HepG2 (cell line): ENCODE measurements around the gene CLIC5. TPM values are rescaled to one million over a fixed set of nuclear protein-coding genes. Genes with fewer than 3 reads are reported as not detected.

Experiments used
- ATAC-seq: fragments of 200-7000 bp; cut with Tn5 transposase; 3 replicates; pipeline ENCODE4 v1.9.1; 2020; ENCODE audit warnings: mild to moderate bottlenecking, moderate library complexity
- BruUV-seq: library from RNA; stranded (reverse); fragments of 400-500 nt; replicated peaks from 2 replicates; lab custom pipeline; 2021; lab: Mats Ljungman, UMichigan
- CTCF ChIA-PET: fragments of 300-600 bp; formaldehyde crosslinking; extraction: SDS; loops from one replicate; lab custom pipeline; 2021; ENCODE audit warnings: low total read pairs, inconsistent platforms, low intra/inter-chr PET ratio; lab: Yijun Ruan, JAX
- POLR2A ChIA-PET: fragments of 350-600 bp; sonication (Branson Sonifier 250); formaldehyde crosslinking; loops from one replicate; lab custom pipeline; 2020; ENCODE audit warnings: antibody characterized with exemption, inconsistent platforms; lab: Yijun Ruan, JAX
- DNase-seq: peaks from one replicate; pipeline ENCODE4 v3.0.0-alpha.2; 2015; ENCODE audit warnings: low spot score
- FAIRE-seq: peaks from 3 replicates; lab custom pipeline; 2011; peaks lifted over from hg19 to GRCh38; lab: Jason Lieb, UNC
- H2AFZ ChIP-seq: one replicate; pipeline ENCODE4 v1.6.1; 2011; ENCODE audit warnings: low read length, inconsistent platforms
- H3K27ac ChIP-seq: fragments of 300-600 bp; 3 replicates; pipeline ENCODE4 v1.8.0; 2011; ENCODE audit warnings: mixed run types, mild to moderate bottlenecking, mixed read lengths, low read length, inconsistent platforms; ENCODE audit not compliant: insufficient read depth; ENCODE audit errors: extremely low read length
- H3K27me3 ChIP-seq, 2 experiments: fragments of 200-600 bp in 1 of 2; 2 replicates in 1 of 2; 3 replicates in 1 of 2; pipeline versions ENCODE4 v1.6.0 to v1.8.0; 2011; ENCODE audit warnings: low read length in 2 of 2, mild to moderate bottlenecking in 2 of 2, moderate library complexity in 2 of 2, inconsistent platforms in 1 of 2; ENCODE audit not compliant: insufficient read depth in 2 of 2, control insufficient read depth in 1 of 2
- H3K36me3 ChIP-seq, 2 experiments: fragments of 200-600 bp in 1 of 2; replicated peaks in 1 of 2; 2 replicates in 1 of 2; 3 replicates in 1 of 2; pipeline versions ENCODE4 v1.5.1 to v1.8.0; 2011; ENCODE audit warnings: low read length in 2 of 2, inconsistent platforms in 1 of 2; ENCODE audit not compliant: insufficient read depth in 2 of 2, control insufficient read depth in 1 of 2
- H3K4me1 ChIP-seq: 2 replicates; pipeline ENCODE4 v1.5.1; 2012; ENCODE audit warnings: low read length, inconsistent platforms; ENCODE audit not compliant: insufficient read depth
- H3K4me2 ChIP-seq: 2 replicates; pipeline ENCODE4 v1.6.0; 2011; ENCODE audit warnings: low read depth, low read length, inconsistent platforms
- H3K4me3 ChIP-seq, 3 experiments: fragments of 200-600 bp in 1 of 3; sonication (generic), shearing (Covaris generic) in 1 of 3; replicated peaks in 1 of 3; 2 replicates each; pipeline ENCODE4 v1.5.1; 2011 to 2016; ENCODE audit warnings: low read length in 3 of 3, inconsistent platforms in 2 of 3, low read depth in 2 of 3, mild to moderate bottlenecking in 2 of 3, control low read depth in 1 of 3, mixed read lengths in 1 of 3; ENCODE audit not compliant: insufficient read depth in 1 of 3
- H3K79me2 ChIP-seq: one replicate; pipeline ENCODE4 v1.6.1; 2011; ENCODE audit warnings: low read length, inconsistent platforms; ENCODE audit not compliant: insufficient read depth
- H3K9ac ChIP-seq: 2 replicates; pipeline ENCODE4 v1.6.0; 2011; ENCODE audit warnings: mild to moderate bottlenecking, low read depth, low read length, inconsistent platforms; ENCODE audit not compliant: insufficient read depth
- H3K9me3 ChIP-seq: 2 replicates; pipeline ENCODE4 v1.5.1; 2012; ENCODE audit warnings: mild to moderate bottlenecking, low read length
- H4K20me1 ChIP-seq: 2 replicates; pipeline ENCODE4 v1.6.0; 2011; ENCODE audit warnings: inconsistent platforms, mild to moderate bottlenecking, low read length, moderate library complexity; ENCODE audit not compliant: insufficient read depth
- CC2D1A ChIP-seq: sonication (generic); formaldehyde crosslinking; IDR thresholded peaks from 2 replicates; pipeline ENCODE4 v1.8.1; 2023; ENCODE audit warnings: mild to moderate bottlenecking, missing genetic modification reagents
- DDIT3 ChIP-seq: sonication (generic); formaldehyde crosslinking; IDR thresholded peaks from 2 replicates; pipeline ENCODE4 v1.4.0; 2020; ENCODE audit warnings: mild to moderate bottlenecking, missing genetic modification reagents
- GZF1 ChIP-seq: sonication (generic); formaldehyde crosslinking; IDR thresholded peaks from 2 replicates; pipeline ENCODE4 v1.5.1; 2020; ENCODE audit warnings: mild to moderate bottlenecking, missing genetic modification reagents
- HOXA9 ChIP-seq: sonication (generic); formaldehyde crosslinking; IDR thresholded peaks from 2 replicates; pipeline ENCODE4 v1.8.1; 2022; ENCODE audit warnings: missing genetic modification reagents, mild to moderate bottlenecking, moderate library complexity, borderline replicate concordance
- MEIS2 ChIP-seq: sonication (generic); formaldehyde crosslinking; IDR thresholded peaks from 2 replicates; pipeline ENCODE4 v1.9.0; 2021; ENCODE audit warnings: mild to moderate bottlenecking, missing genetic modification reagents
- NBN ChIP-seq: fragments of 450-650 bp; conservative IDR thresholded peaks from 2 replicates; pipeline ENCODE4 v1.6.1; 2017
- PAXIP1 ChIP-seq: sonication (generic); formaldehyde crosslinking; conservative IDR thresholded peaks from 2 replicates; pipeline ENCODE4 v1.4.0; 2020; ENCODE audit warnings: mild to moderate bottlenecking, missing genetic modification reagents, moderate library complexity
- POGK ChIP-seq: sonication (generic); formaldehyde crosslinking; conservative IDR thresholded peaks from 2 replicates; pipeline ENCODE4 v1.8.0; 2022; ENCODE audit warnings: mild to moderate bottlenecking, moderate library complexity, missing genetic modification reagents
- SAFB2 ChIP-seq: sonication (generic); formaldehyde crosslinking; IDR thresholded peaks from 2 replicates; pipeline ENCODE4 v1.5.1; 2020; ENCODE audit warnings: missing genetic modification reagents, low read depth, mild to moderate bottlenecking, borderline replicate concordance
- SMARCE1 ChIP-seq: fragments of 450-650 bp; IDR thresholded peaks from 2 replicates; pipeline ENCODE4 v1.6.1; 2017; ENCODE audit warnings: borderline replicate concordance
- THYN1 ChIP-seq: sonication (generic); formaldehyde crosslinking; IDR thresholded peaks from 2 replicates; pipeline ENCODE4 v1.8.1; 2023; ENCODE audit warnings: low read depth, mild to moderate bottlenecking, moderate library complexity, missing genetic modification reagents, borderline replicate concordance
- ZNF574 ChIP-seq: sonication (generic); formaldehyde crosslinking; IDR thresholded peaks from 2 replicates; pipeline ENCODE4 v1.4.0; 2020; ENCODE audit warnings: missing genetic modification reagents
- ZNF710 ChIP-seq: sonication (generic); formaldehyde crosslinking; IDR thresholded peaks from 2 replicates; pipeline ENCODE4 v1.5.0; 2020; ENCODE audit warnings: mild to moderate bottlenecking, missing genetic modification reagents, borderline replicate concordance
- ZNF816 ChIP-seq: sonication (generic); formaldehyde crosslinking; IDR thresholded peaks from 2 replicates; pipeline ENCODE4 v1.8.0; 2022; ENCODE audit warnings: missing genetic modification reagents, mild to moderate bottlenecking, borderline replicate concordance
- WGBS: methylation state at CpG from one replicate; pipeline ENCODE4 v1.1.6; 2017; ENCODE audit warnings: low lambda C conversion rate; 5-methylcytosine and 5-hydroxymethylcytosine counted together
- in situ Hi-C: cut with HindIII; loops from 2 replicates; pipeline ENCODE4 v1.10.0; 2017; ENCODE audit warnings: low pct_unique_long_range_greater_than_20kb; ENCODE audit not compliant: extremely low pct_ligation_motif_present
- intact Hi-C: fragments of 100-400 bp; cut with micrococcal nuclease; formaldehyde crosslinking; loops from one replicate; pipeline ENCODE4 v1.10.0; 2022; ENCODE audit not compliant: unreplicated experiment
- polyA plus RNA-seq, 8 experiments: library from polyadenylated mRNA; depleted of rRNA in 3 of 8; stranded (reverse) in 7 of 8; unstranded in 1 of 8; fragments of >200 nt; fragmentation: Illumina TruSeq in 4 of 8; extraction: Trizol in 4 of 8; gene quantifications; 2 replicates each; pipeline versions ENCODE4 v1.2.1 to v1.2.3, GENCODE V29; 2011 to 2016; ENCODE audit warnings: low read depth in 4 of 8, missing spikeins in 1 of 8, mixed read lengths in 1 of 8; ENCODE audit not compliant: insufficient read depth in 1 of 8
- total RNA-seq, 5 experiments: library from RNA; depleted of rRNA; stranded (reverse); fragments of >200 nt; fragmentation: Illumina TruSeq; extraction: Trizol; gene quantifications; 2 replicates each; pipeline ENCODE4 v1.2.3, GENCODE V29; 2016; ENCODE audit warnings: low read depth in 1 of 5

The CLIC5 gene
- total and polyA plus RNA-seq, 2 of the 13 experiments (the other 11 are each of a cell fraction or from before 2014, with no cell fraction given) = not detected

GRCh38 chr6:45880159-45880558, 135.5 kb downstream of the CLIC5 start:
- no TSS peak for BruUV-seq
- no peaks in the 10 kb centered on the region for H3K27me3 ChIP-seq
- peak; percentile 84 for FAIRE-seq
- WGBS = 63% methylated on average over 3 of the region's 5 CpGs
- in situ Hi-C loops = no loop called here
- H3K4me2 ChIP-seq = peak overlapping the region; percentile 50
- H3K27ac ChIP-seq = no peak overlapping the region
- peaks cover 13% of the 10 kb centered on the region for H3K4me1 ChIP-seq
- no peaks in the 10 kb centered on the region for H4K20me1 ChIP-seq
- H2AFZ ChIP-seq = no peak overlapping the region
- H3K4me3 ChIP-seq = no peak overlapping the region; a peak in 1 of 6 replicates
- intact Hi-C loops = no loop called here
- no peaks in the 10 kb centered on the region for H3K36me3 ChIP-seq
- CTCF ChIA-PET = no interaction called here
- H3K79me2 ChIP-seq = no peaks in the 10 kb centered on the region
- peak; percentile 98 for ATAC-seq
- no peaks in the 10 kb centered on the region for H3K9me3 ChIP-seq
- no peak overlapping the region for H3K9ac ChIP-seq
- peak; percentile 56 for DNase-seq
- POLR2A ChIA-PET = no interaction called here
- TF ChIP-seq MEIS2 (CRISPR knock-in tag) = peak; percentile 40; the same call in 1 of the 2 replicates
- no peak for TF ChIP-seq GZF1 (CRISPR knock-in tag)
- TF ChIP-seq HOXA9 (CRISPR knock-in tag) = no peak
- TF ChIP-seq NBN = no peak
- TF ChIP-seq ZNF574 (CRISPR knock-in tag) = no peak
- no peak for TF ChIP-seq POGK (CRISPR knock-in tag)
- peak; percentile 32; the same call in 1 of the 2 replicates for TF ChIP-seq PAXIP1 (CRISPR knock-in tag)
- no peak for TF ChIP-seq SMARCE1
- no peak for TF ChIP-seq THYN1 (CRISPR knock-in tag)
- TF ChIP-seq ZNF816 (CRISPR knock-in tag) = no peak
- no peak for TF ChIP-seq ZNF710 (CRISPR knock-in tag)
- no peak for TF ChIP-seq DDIT3
- no peak for TF ChIP-seq CC2D1A (CRISPR knock-in tag)
- TF ChIP-seq SAFB2 (CRISPR knock-in tag) = no peak
